ENCODE data around the gene CD28.

GRCh38 chr2:203687165-203687564, 19.3 kb upstream of the CD28 start:
- no peak for TF ChIP-seq CTCF (IDR thresholded peaks at IDR 0.05)
- no peak for TF ChIP-seq EP300 (IDR thresholded peaks at IDR 0.05)

Measured in suprapubic skin (tissue), 3 donors.